ENCODE data around the gene CHST8.

GRCh38 chr19:33736787-33737186 lies 115.0 kb downstream of the CHST8 start:
- no peak for TF ChIP-seq FOXK2 (IDR thresholded peaks at IDR 0.05)
- no peak for TF ChIP-seq MLLT10 (CRISPR knock-in tag; IDR thresholded peaks at IDR 0.05)
- TF ChIP-seq CTCF (CRISPR knock-in tag; IDR thresholded peaks at IDR 0.05), result no peak
- no peak for TF ChIP-seq JDP2 (CRISPR knock-in tag; IDR thresholded peaks at IDR 0.05; ENCODE audit: borderline replicate concordance)
- TF ChIP-seq, protein P1, sequence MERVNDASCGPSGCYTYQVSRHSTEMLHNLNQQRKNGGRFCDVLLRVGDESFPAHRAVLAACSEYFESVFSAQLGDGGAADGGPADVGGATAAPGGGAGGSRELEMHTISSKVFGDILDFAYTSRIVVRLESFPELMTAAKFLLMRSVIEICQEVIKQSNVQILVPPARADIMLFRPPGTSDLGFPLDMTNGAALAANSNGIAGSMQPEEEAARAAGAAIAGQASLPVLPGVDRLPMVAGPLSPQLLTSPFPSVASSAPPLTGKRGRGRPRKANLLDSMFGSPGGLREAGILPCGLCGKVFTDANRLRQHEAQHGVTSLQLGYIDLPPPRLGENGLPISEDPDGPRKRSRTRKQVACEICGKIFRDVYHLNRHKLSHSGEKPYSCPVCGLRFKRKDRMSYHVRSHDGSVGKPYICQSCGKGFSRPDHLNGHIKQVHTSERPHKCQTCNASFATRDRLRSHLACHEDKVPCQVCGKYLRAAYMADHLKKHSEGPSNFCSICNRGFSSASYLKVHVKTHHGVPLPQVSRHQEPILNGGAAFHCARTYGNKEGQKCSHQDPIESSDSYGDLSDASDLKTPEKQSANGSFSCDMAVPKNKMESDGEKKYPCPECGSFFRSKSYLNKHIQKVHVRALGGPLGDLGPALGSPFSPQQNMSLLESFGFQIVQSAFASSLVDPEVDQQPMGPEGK (CRISPR knock-in tag; IDR thresholded peaks at IDR 0.05), result no peak
- no peak for TF ChIP-seq ZNF501 (CRISPR knock-in tag; IDR thresholded peaks at IDR 0.05)
- TF ChIP-seq ZFX (CRISPR knock-in tag; IDR thresholded peaks at IDR 0.05; ENCODE audit: low read depth), result no peak
- no peak for TF ChIP-seq RAD21 (CRISPR knock-in tag; IDR thresholded peaks at IDR 0.05)
- TF ChIP-seq ZGPAT (CRISPR knock-in tag; IDR thresholded peaks at IDR 0.05), result no peak
- TF ChIP-seq POLR2A (IDR thresholded peaks at IDR 0.05; ENCODE audit: insufficient read depth in 1 of 2, low read depth in 2 of 2, low read length in 2 of 2), result no peak
- no peak for TF ChIP-seq ARID4A (CRISPR knock-in tag; IDR thresholded peaks at IDR 0.05; ENCODE audit: borderline replicate concordance)
- no peak for TF ChIP-seq NCOA5 (CRISPR knock-in tag; IDR thresholded peaks at IDR 0.05)
- TF ChIP-seq, protein P2, sequence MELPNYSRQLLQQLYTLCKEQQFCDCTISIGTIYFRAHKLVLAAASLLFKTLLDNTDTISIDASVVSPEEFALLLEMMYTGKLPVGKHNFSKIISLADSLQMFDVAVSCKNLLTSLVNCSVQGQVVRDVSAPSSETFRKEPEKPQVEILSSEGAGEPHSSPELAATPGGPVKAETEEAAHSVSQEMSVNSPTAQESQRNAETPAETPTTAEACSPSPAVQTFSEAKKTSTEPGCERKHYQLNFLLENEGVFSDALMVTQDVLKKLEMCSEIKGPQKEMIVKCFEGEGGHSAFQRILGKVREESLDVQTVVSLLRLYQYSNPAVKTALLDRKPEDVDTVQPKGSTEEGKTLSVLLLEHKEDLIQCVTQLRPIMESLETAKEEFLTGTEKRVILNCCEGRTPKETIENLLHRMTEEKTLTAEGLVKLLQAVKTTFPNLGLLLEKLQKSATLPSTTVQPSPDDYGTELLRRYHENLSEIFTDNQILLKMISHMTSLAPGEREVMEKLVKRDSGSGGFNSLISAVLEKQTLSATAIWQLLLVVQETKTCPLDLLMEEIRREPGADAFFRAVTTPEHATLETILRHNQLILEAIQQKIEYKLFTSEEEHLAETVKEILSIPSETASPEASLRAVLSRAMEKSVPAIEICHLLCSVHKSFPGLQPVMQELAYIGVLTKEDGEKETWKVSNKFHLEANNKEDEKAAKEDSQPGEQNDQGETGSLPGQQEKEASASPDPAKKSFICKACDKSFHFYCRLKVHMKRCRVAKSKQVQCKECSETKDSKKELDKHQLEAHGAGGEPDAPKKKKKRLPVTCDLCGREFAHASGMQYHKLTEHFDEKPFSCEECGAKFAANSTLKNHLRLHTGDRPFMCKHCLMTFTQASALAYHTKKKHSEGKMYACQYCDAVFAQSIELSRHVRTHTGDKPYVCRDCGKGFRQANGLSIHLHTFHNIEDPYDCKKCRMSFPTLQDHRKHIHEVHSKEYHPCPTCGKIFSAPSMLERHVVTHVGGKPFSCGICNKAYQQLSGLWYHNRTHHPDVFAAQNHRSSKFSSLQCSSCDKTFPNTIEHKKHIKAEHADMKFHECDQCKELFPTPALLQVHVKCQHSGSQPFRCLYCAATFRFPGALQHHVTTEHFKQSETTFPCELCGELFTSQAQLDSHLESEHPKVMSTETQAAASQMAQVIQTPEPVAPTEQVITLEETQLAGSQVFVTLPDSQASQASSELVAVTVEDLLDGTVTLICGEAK (IDR thresholded peaks at IDR 0.05), result no peak
- TF ChIP-seq, protein P2 (CRISPR knock-in tag; IDR thresholded peaks at IDR 0.05), result no peak
- no peak for TF ChIP-seq ZNF383 (CRISPR knock-in tag; IDR thresholded peaks at IDR 0.05; ENCODE audit: borderline replicate concordance)

Data from HepG2 (cell line).